GM21526 (cell line): ENCODE data around the gene LLCFC1.
"Not testable (repeated sequence)": the region's sequence is repeated elsewhere in the genome, so short reads cannot be mapped to it uniquely, and the experiment has no call there.

ENCODE experiments used
- ATAC-seq: cut with Tn5 transposase; IDR thresholded peaks from one replicate; pipeline ENCODE4 v1.9.1; 2021; ENCODE audit warnings: moderate library complexity; ENCODE audit not compliant: unreplicated experiment, low FRiP score

The LLCFC1 gene

GRCh38 chr7:142968229-142968628 is 28.9 kb downstream of the LLCFC1 start:
- ATAC-seq, result no peak

GRCh38 chr7:142969183-142969582 is 29.9 kb downstream of the LLCFC1 start:
- ATAC-seq, result no peak

GRCh38 chr7:142974626-142975025 is 35.3 kb downstream of the LLCFC1 start:
- ATAC-seq, result no peak

- ATAC-seq, result not testable (repeated sequence)
Measured at GRCh38 chr7:142978402-142978801, 39.1 kb downstream of the LLCFC1 start.

GRCh38 chr7:142983825-142984224 is 44.5 kb downstream of the LLCFC1 start:
- ATAC-seq, result no peak

- ATAC-seq, result no peak
Measured at GRCh38 chr7:142984297-142984696, 45.0 kb downstream of the LLCFC1 start.
